Colon (tissue), 2 donors: ENCODE data around the gene HCFC1.
A peak's percentile ranks its signal among the peaks of the same experiment; 100 is the strongest.

Experiments
- FAIRE-seq: peaks from 2 replicates; lab custom pipeline; 2012; peaks lifted over from hg19 to GRCh38; lab: Jason Lieb, UNC
- donor health status: control.
- donor health status: control.

Gene HCFC1

DNA sequence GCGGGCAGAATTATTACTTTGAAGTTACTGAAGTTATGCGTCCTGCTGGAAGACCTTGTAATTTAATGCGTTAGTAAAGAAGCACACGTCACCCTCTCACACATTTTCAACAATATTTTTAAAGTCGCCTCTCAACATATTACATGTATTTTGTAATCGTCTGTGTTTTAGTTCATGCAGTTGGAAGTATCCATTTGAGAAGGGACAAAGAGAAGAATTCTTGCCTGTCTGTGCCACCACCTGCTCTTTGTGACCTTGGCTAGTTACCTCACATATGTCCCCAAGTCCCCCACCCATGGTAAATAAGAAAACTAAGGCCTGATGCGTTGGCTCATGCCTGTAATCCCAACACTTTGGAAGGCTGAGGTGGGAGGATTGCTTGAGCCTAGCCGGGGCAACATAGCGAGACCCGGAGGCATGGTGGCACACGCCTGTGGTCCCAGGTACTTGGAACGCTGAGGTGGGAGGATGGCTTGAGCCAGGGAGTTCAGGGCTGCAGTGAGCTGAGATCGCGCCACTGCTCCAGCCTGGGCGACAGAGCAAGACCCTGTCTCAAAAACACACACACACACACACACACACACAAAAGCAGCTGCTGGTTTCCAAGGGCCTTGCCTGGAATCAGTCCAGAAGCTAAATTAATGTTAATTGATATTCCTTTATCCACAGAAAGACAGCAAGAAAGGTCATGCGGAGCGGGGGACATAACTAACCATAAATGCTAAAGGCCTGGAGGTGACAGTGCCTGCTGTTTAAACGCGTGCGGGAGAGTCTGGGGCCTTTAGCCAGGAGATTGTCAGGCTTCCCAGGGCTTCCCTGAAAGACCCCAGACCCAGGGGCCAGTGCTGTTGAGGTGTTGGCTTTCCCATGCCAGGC is 1.7 kb upstream of the HCFC1 start:
- FAIRE-seq, result peak; percentile 47

DNA sequence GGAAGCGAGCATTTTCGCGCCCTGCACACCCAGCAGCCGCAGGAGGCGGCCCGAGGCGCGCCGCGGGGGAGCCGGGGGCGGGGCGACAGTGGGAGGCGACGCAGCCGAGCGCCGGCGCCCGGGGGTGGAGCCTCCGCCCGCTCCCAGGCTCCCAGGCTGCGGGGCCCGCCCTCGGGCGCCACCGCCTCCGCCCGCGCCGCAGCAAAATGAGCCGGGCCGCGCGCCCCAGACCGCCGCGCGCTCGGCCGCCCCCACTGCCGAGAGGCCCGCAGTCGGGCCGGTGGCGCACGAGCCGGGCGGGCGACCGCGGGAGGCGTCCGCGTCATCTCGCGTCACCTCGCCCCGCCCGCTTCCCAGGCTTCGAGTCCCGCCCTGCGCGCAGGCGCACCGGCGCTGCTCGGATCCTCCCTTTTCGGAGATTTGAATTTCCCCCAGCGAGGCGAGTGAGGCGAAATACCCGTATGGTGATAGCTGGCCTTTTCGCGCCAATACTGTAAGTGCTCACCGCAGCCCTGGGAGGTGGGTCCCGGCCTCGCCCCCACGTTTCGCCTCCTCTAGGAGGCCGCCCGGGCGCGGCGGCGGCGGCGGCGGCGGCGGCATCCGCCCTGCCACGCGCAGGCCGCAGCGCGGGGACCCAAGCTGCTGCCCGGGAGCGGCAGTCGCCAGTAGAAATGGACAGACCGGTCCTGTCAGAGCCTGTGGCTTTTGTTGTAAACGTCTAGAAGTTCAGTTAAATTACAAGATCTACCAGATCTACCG is 929 bp upstream of the HCFC1 start, which contains the start of gene TMEM187:
TSS of gene TMEM187 (plus strand) at position 387 of the 759 bp plus-strand sequence. CDS start 9,309 bp downstream, outside the sequence.
- FAIRE-seq, result no peak

DNA sequence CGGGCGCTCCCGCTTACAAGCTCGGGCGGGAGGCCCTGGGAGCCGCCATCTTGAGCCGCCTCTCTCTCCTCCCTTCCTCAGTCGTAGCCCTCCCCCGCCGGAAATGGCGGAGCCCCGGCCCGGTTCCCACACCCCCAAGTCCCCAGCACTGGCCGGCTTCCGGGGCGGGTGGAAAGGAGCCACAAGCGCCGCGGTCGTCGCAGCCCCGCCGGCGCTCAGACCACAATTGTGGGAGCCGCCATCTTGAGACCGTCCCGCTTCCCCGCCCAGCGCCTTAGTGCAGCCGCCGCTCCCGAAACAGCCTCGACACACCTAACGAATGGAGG is 531 bp downstream of the HCFC1 start:
- FAIRE-seq, result peak; percentile 88

DNA sequence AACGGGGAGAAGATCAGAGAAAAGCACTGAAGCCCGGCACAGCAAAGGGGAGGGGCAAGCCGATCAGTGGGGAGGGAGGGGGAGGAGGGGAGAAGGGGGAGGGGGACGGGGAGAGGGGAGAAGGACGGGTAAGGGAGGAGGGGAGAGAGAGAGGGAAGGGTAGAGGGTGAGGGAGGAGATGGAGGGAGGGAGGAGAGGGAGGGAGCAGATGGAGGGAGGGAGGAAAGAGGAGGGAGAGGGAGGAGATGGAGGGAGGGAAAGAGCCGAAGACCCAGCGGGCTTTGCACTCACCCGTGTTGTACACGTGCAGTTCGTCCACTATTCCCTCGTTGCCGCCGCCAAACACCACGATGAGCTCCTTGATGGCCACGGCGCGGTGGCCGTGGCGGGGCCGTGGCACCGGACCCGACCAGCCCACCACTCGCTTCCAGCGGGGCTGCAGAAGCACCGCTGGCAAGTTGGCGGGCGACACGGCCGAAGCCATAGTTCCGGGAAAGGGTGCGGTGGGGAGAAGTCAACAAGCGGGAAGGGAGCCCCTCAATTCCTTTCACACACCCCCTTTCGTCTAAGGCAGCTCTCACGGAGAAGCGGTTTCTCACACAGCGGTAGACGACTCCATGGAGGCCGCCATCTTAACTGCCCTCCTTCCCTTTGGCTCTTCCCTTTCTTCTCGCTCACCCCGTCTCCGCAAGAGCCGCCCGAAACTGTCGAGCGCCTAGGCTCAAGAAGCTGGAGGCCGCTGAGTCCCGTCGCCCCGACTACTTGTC is 1.1 kb downstream of the HCFC1 start:
- FAIRE-seq, result no peak

DNA sequence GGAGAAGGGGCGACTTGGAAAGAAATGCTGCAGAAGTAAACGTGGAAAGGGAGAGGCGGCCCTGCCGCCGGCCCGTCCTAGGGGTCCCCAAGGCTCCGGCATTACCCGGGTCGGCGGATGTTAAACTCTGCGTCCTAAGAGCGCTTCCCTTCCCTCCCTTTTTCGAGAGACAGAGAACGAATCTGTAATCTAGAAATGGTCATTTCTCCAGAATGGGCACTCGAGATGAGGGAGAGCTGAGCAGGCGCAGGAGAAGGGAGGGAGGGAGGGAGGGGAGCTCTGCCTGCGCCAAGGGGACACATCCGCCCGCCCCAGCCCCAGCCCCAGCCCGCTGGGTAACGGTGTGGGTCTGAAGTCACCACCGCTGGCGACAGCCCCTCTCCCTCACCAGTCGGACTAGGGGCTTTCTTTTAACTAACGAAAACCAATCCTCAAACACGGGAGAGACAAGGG is 1.7 kb downstream of the HCFC1 start:
- FAIRE-seq, result no peak

- no peak for FAIRE-seq
Observed at GRCh38 chrX:153969125-153969903, 2.3 kb downstream of the HCFC1 start.

- FAIRE-seq, result no peak
Observed at GRCh38 chrX:153968754-153969124, 2.9 kb downstream of the HCFC1 start.

- no peak for FAIRE-seq
Observed at GRCh38 chrX:153968255-153968654, 3.4 kb downstream of the HCFC1 start.

- FAIRE-seq, result no peak
Observed at GRCh38 chrX:153967536-153968224, 3.9 kb downstream of the HCFC1 start.

DNA sequence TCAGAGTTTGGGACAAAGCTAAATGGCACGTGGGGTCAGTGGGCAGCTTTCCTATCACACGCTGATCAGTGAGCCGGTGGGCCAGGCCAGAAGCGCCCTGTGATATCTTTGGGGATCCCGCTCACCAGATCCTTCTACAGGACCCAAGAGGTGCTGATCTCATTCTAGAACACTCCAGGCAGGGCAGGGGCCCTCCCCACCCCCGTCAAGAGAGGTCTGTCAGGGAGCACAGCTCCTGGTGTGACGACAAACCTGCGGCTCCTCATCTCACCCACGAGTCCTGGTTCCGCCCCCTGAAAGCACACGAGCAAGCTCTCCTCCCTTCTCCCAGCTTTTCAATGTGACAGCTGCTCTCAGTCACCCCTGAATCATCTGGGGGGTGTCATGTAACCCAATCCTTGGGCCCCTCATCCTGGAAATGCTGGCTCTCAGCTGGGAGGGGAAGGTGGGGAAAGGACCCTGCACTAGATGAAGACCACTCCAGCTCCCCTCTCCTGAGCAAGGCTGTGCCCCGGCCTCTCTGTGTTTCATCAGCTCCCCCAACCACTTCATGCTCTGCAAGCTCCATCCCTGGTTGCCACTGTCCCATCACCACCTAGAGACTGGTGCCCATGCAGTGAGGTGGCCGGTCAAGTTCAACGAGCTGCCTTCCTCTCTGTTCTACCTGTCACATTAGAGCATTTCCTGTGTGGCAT is 4.6 kb downstream of the HCFC1 start:
- no peak for FAIRE-seq

DNA sequence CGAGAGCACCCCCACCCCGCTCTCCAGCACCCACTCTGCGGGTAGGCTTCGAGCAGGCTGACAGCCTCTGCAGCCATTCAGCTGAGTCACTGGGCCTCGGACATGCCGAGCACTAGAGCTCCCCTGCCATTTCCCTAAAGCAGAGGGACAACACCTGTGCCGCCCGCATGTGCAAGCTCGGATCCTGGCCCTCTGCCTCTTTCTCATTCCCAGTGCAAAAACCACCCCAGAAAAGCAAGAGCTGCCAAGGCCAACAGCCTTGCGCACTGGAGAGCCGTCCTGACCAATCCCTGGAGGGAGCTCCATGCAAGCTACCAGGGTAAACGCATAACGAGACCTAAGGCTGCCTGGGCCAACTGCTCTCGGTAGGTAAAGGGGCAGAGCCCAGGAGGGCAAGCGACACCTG is 5.3 kb downstream of the HCFC1 start:
- FAIRE-seq, result no peak

DNA sequence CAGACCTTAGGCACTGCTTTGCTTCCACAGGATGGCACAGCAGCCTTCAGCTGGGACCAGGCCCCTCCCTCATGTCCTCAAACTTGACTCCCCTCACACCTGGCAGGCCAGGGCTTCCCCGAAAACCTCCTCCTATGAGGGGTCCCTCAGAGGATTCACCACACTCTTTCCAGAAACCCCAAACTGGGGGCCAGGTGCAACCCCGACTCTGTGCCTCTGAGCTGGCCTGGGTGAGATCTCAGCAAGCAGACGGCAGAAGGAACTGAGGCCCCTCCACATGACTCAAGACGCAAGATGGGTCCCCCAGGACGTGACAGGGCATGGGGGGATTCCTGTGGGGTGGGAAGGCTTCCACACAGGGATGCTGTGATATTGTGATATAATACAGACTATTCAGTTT is 6.2 kb downstream of the HCFC1 start:
- no peak for FAIRE-seq

DNA sequence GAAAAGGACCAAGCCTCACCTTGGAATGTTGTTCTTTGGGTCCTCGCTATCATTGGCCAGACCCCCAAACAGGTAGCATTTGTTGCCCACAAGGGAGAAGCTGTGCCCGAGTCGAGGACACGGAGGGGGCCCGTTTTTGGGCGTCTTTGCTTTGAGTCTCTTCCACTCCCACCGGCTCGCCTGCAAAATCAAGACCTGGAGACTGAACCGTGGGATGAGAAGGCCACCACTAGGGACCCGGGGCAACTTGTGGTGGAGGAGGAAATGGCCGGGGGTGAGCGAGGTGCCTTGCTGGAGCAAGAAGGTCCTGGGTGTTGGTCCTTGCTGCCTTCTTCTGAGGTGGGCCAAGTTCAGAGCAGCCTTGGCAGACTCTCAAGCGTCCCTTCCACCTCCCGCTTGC is 7.5 kb downstream of the HCFC1 start:
- no peak for FAIRE-seq

DNA sequence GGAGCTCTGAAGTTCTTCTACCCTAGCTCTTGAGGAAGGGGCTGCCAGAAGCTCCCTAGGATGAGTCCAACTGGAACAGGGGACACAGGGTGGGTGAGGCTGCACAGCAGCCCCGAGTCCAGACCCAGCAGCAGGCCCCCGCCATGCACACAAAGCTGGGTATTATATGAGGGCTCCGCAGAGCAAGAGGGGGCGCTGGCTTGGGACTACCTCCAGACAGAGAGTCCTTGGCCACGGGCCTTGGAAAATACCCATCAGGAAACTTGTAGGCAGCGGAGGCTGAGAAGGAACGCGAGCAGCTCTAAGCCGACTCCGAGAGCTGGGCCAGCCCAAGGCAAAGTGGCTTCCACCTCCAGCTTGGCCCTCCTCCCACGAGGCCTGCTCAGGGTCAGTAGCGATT is 8.1 kb downstream of the HCFC1 start:
- no peak for FAIRE-seq

- FAIRE-seq, result no peak
Observed at GRCh38 chrX:153961292-153961691, 10.3 kb downstream of the HCFC1 start.

DNA sequence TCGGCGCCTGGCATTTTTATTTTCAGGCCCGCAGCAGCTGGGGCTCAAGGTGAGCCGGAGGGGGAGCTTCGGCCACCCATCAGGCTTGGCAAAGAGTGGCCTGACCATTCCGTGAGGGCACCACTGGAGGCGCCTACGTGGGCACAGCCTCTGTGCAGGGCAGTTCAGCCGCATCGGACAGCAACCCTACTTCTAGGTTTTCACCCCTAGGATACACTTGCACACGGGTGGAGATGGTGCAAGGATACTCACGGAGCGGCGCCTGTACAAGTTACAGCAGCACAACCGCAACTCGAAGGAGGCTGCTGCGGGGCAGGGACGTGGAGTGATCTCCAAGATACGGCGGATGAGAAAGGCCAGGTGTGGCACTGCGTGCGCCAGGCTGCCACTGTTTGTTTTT is 10.8 kb downstream of the HCFC1 start:
- no peak for FAIRE-seq

GRCh38 chrX:153960077-153960476 is 11.5 kb downstream of the HCFC1 start:
- FAIRE-seq, result no peak

DNA sequence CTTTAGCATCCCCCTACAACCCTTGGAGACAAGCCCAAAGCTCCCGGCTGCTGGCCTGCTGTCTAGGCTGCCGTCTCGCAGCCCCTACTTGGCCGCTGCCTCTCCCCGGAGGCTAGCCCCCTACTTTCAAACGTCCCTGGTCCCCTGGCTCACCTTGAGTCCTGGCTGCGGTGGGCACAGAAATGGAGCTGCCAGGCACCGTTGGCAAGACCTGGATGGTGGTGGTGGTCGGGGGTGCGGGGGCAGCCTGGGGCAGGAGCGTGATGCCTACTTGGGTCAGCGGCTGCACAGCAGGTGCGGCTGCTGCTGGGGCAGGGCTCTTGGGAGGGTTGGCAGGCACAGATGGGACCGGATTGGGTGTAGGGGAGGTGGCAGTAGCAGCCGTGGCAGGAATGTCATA is 12.0 kb downstream of the HCFC1 start:
- no peak for FAIRE-seq

GRCh38 chrX:153958605-153959004 is 13.0 kb downstream of the HCFC1 start:
- FAIRE-seq, result no peak

- no peak for FAIRE-seq
Observed at GRCh38 chrX:153957224-153957623, 14.4 kb downstream of the HCFC1 start.
